Mesenchymal stem cell (in vitro differentiated cells and primary cell): ENCODE measurements around the gene UROD.

ENCODE experiments used
- DNase-seq: peaks from one replicate; pipeline ENCODE4 v3.0.0-alpha.2; 2013
- H2AFZ ChIP-seq: one replicate; pipeline ENCODE4 v1.6.1; 2013; ENCODE audit warnings: low read depth, mild to moderate bottlenecking, control low read depth, inconsistent platforms, low read length, moderate library complexity
- H2AK5ac ChIP-seq: 2 replicates; pipeline ENCODE4 v1.6.1; 2013; ENCODE audit warnings: low read length, moderate library complexity, mild to moderate bottlenecking, inconsistent platforms; ENCODE audit not compliant: severe bottlenecking
- H2BK120ac ChIP-seq: one replicate; pipeline ENCODE4 v1.6.1; 2013; ENCODE audit warnings: low read depth, mild to moderate bottlenecking, inconsistent platforms, low read length, moderate library complexity
- H2BK12ac ChIP-seq, 2 experiments: one replicate each; pipeline ENCODE4 v1.6.1; 2013; ENCODE audit warnings: inconsistent platforms in 2 of 2, low read length in 2 of 2, mild to moderate bottlenecking in 2 of 2, moderate library complexity in 2 of 2, control low read depth in 1 of 2
- H2BK15ac ChIP-seq: one replicate; pipeline ENCODE4 v1.6.1; 2013; ENCODE audit warnings: mild to moderate bottlenecking, low read depth, inconsistent platforms; ENCODE audit not compliant: poor library complexity, severe bottlenecking
- H2BK5ac ChIP-seq: 2 replicates; pipeline ENCODE4 v1.6.1; 2013; ENCODE audit warnings: low read depth, mild to moderate bottlenecking, low read length, control low read depth, inconsistent platforms; ENCODE audit not compliant: poor library complexity, severe bottlenecking
- H3K14ac ChIP-seq, 2 experiments: one replicate each; pipeline ENCODE4 v1.6.1; 2013; ENCODE audit warnings: inconsistent platforms in 2 of 2, low read length in 2 of 2, control low read depth in 1 of 2, mild to moderate bottlenecking in 1 of 2, moderate library complexity in 1 of 2
- H3K18ac ChIP-seq, 2 experiments: one replicate each; pipeline ENCODE4 v1.6.1; 2013; ENCODE audit warnings: inconsistent platforms in 2 of 2, low read length in 2 of 2, control low read depth in 1 of 2, low read depth in 1 of 2, mild to moderate bottlenecking in 1 of 2
- H3K23ac ChIP-seq, 2 experiments: one replicate each; pipeline ENCODE4 v1.6.1; 2013; ENCODE audit warnings: inconsistent platforms in 2 of 2, low read length in 2 of 2, mild to moderate bottlenecking in 2 of 2, moderate library complexity in 2 of 2, control low read depth in 1 of 2
- H3K27ac ChIP-seq: 2 replicates; pipeline ENCODE4 v1.5.1; 2013; ENCODE audit warnings: mild to moderate bottlenecking, moderate library complexity, low read length, control low read depth, inconsistent platforms; ENCODE audit not compliant: poor library complexity, severe bottlenecking
- H3K27me3 ChIP-seq, 2 experiments: 2 replicates each; pipeline versions ENCODE4 v1.6.1 to v1.7.0; 2013; ENCODE audit warnings: low read length in 2 of 2, mild to moderate bottlenecking in 2 of 2, moderate library complexity in 2 of 2, control low read depth in 1 of 2, inconsistent platforms in 1 of 2; ENCODE audit not compliant: control insufficient read depth in 1 of 2, insufficient read depth in 1 of 2
- H3K36me3 ChIP-seq, 2 experiments: 2 replicates each; pipeline versions ENCODE4 v1.6.1 to v1.7.0; 2013; ENCODE audit warnings: low read length in 2 of 2, control low read depth in 1 of 2, inconsistent platforms in 1 of 2, low read depth in 1 of 2, mild to moderate bottlenecking in 1 of 2; ENCODE audit not compliant: insufficient read depth in 2 of 2, control insufficient read depth in 1 of 2
- H3K4ac ChIP-seq, 2 experiments: one replicate each; pipeline ENCODE4 v1.6.1; 2013; ENCODE audit warnings: inconsistent platforms in 2 of 2, low read length in 2 of 2, mild to moderate bottlenecking in 2 of 2, moderate library complexity in 2 of 2, control low read depth in 1 of 2, low read depth in 1 of 2
- H3K4me1 ChIP-seq: 2 replicates; pipeline ENCODE4 v1.6.1; 2013; ENCODE audit warnings: low read depth, low read length, control low read depth; ENCODE audit not compliant: control insufficient read depth, insufficient read depth
- H3K4me2 ChIP-seq: 2 replicates; pipeline ENCODE4 v1.6.1; 2013; ENCODE audit warnings: low read length, mild to moderate bottlenecking, inconsistent platforms; ENCODE audit not compliant: poor library complexity, severe bottlenecking
- H3K4me3 ChIP-seq, 2 experiments: 2 replicates each; pipeline versions ENCODE4 v1.5.1 to v1.7.0; 2013; ENCODE audit warnings: low read length in 2 of 2, mild to moderate bottlenecking in 2 of 2, control low read depth in 1 of 2, low read depth in 1 of 2; ENCODE audit not compliant: insufficient read depth in 1 of 2
- H3K79me1 ChIP-seq: replicated peaks from 2 replicates; pipeline ENCODE4 v1.6.1; 2013; ENCODE audit warnings: mild to moderate bottlenecking, control low read depth, low read length, inconsistent platforms; ENCODE audit not compliant: poor library complexity, severe bottlenecking
- H3K9ac ChIP-seq: 2 replicates; pipeline ENCODE4 v1.7.0; 2013; ENCODE audit warnings: mild to moderate bottlenecking, low read length, moderate library complexity
- H3K9me3 ChIP-seq: 2 replicates; pipeline ENCODE4 v1.7.0; 2013; ENCODE audit warnings: mild to moderate bottlenecking, low read length; ENCODE audit not compliant: control insufficient read depth
- H4K8ac ChIP-seq: one replicate; pipeline ENCODE4 v1.6.1; 2013; ENCODE audit warnings: inconsistent platforms, mild to moderate bottlenecking, low read length, moderate library complexity
- H4K91ac ChIP-seq: one replicate; pipeline ENCODE4 v1.6.1; 2013; ENCODE audit warnings: mild to moderate bottlenecking, low read length, inconsistent platforms
- WGBS: methylation state at CpG from one replicate; pipeline ENCODE4 v1.1.7; 2013; ENCODE audit warnings: mixed read lengths; 5-methylcytosine and 5-hydroxymethylcytosine counted together

The UROD gene

DNA sequence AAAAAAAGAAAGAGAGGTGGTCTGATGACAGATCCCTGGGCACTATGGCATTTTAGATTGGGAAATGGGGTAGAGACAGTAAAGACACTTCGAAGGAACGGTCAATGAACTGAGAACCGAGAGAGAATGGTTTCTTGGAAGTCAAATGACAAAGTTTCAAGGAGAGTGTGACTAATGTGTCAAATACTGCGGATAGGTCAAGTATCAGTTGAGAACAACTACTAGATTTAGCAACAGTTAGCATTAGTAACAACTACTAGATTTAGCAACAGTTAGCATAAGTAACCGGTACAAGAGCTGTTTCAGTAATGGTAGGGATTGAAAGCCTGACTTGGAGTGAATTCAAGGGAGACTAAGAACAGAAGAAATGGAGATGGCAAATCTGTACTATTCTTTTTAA is 35.0 kb downstream of the UROD start:
- H2BK5ac ChIP-seq = no peak overlapping the region
- no peaks in the 10 kb centered on the region for H3K9me3 ChIP-seq
- no peak overlapping the region for H4K8ac ChIP-seq
- H2BK12ac ChIP-seq = no peak overlapping the region
- H4K91ac ChIP-seq = no peak overlapping the region
- H2BK120ac ChIP-seq = no peak overlapping the region
- H3K18ac ChIP-seq = no peak overlapping the region
- H3K9ac ChIP-seq = no peak overlapping the region
- H3K4me3 ChIP-seq = no peak overlapping the region
- H2AK5ac ChIP-seq = no peak overlapping the region
- DNase-seq = no peak
- no peak overlapping the region for H3K4ac ChIP-seq
- no peaks in the 10 kb centered on the region for H3K4me1 ChIP-seq
- no peaks in the 10 kb centered on the region for H3K79me1 ChIP-seq
- H3K4me2 ChIP-seq = no peak overlapping the region
- H3K14ac ChIP-seq = no peak overlapping the region
- H3K23ac ChIP-seq = no peak overlapping the region
- WGBS = 91% methylated on average over 4 of the region's 5 CpGs
- H3K27ac ChIP-seq = no peak overlapping the region
- H3K27me3 ChIP-seq = peaks cover 0 to 5% of the 10 kb centered on the region in 2 experiments
- H2AFZ ChIP-seq = no peak overlapping the region
- no peaks in the 10 kb centered on the region for H3K36me3 ChIP-seq
- H2BK15ac ChIP-seq = no peak overlapping the region

DNA sequence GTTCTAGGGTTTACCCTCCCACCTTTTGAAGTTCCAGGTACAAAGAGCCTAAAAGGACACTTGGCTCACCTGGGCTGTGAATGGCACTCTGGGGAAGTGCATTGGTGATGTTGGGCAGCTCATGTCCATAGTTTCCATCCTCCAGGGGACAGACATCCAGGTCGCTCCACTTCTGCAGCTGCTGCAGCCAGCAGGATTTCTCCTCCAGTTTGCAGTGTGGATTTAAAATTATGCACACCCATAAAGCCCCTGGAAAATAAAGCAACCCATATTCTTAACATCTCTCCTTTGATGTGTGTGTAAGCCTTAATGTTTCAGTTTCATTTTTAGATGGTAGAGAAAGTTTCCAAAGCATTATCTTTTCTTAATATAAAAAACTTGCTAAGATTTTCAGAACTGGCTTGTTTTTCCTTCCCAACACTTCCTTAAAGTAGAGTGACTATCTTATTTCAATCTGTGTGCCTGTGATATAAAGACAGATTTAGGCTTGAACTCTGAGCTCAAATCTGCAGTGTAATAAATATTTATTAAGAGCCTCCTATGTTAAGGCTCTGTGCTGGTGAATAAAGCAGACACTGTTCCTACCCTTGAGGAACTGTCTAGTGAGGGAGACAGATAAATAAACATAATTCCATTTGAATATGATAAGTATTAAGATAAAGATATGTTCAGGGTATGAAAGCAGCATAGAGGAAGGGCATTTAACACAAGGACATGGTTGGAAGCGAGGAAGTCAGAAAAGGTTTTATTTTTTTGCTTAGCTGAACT is 39.1 kb downstream of the UROD start:
- H3K4ac ChIP-seq = no peak overlapping the region
- H2BK15ac ChIP-seq = no peak overlapping the region
- H3K14ac ChIP-seq = no peak overlapping the region
- H2BK12ac ChIP-seq = no peak overlapping the region
- DNase-seq = no peak
- no peak overlapping the region for H3K4me2 ChIP-seq
- no peak overlapping the region for H2BK120ac ChIP-seq
- H3K9ac ChIP-seq = no peak overlapping the region
- H3K36me3 ChIP-seq = no peaks in the 10 kb centered on the region
- peaks cover 0 to 10% of the 10 kb centered on the region in 2 experiments for H3K27me3 ChIP-seq
- H3K4me3 ChIP-seq = no peak overlapping the region
- H3K79me1 ChIP-seq = no peaks in the 10 kb centered on the region
- no peak overlapping the region for H4K91ac ChIP-seq
- no peak overlapping the region for H2AFZ ChIP-seq
- no peaks in the 10 kb centered on the region for H3K4me1 ChIP-seq
- H3K9me3 ChIP-seq = no peaks in the 10 kb centered on the region
- no peak overlapping the region for H2AK5ac ChIP-seq
- H3K18ac ChIP-seq = no peak overlapping the region
- H2BK5ac ChIP-seq = no peak overlapping the region
- no peak overlapping the region for H3K23ac ChIP-seq
- 100% methylated on average over 1 of the region's 2 CpGs for whole genome bisulfite sequencing
- H4K8ac ChIP-seq = no peak overlapping the region
- no peak overlapping the region for H3K27ac ChIP-seq

DNA sequence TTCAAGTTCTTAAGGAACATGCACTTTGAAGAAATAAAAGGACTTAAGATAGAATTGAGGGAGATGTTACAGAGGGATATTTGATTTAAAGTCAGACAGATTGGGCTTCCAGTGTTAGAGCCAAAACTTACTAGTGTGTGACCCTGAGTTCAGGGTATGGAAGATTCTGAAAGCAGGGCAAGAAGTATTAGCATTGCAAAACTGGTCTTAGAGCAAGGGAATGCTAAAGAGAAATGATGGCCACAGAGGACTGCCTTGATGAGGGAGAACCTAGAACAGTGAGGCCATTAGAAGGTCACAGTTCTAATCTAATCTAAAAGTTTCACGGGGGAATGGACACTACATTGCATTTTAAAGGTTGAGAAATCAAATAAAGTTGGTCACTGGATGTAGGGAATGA is 45.5 kb downstream of the UROD start:
- DNase-seq = no peak
- Histone ChIP-seq H2AK5ac (no peak overlapping the region), H3K4me2 (no peak overlapping the region), H3K27me3 (peaks cover 0 to 26% of the 10 kb centered on the region in 2 experiments), H3K9ac (no peak overlapping the region), H2BK15ac (no peak overlapping the region), H3K23ac (no peak overlapping the region), H2AFZ (no peak overlapping the region), H2BK12ac (no peak overlapping the region), H4K8ac (no peak overlapping the region), H3K4me1 (no peaks in the 10 kb centered on the region), H3K9me3 (no peaks in the 10 kb centered on the region), H2BK5ac (no peak overlapping the region), H3K36me3 (no peaks in the 10 kb centered on the region), H3K14ac (no peak overlapping the region), H3K4ac (no peak overlapping the region), H3K4me3 (no peak overlapping the region), H3K27ac (no peak overlapping the region), H4K91ac (no peak overlapping the region), H2BK120ac (no peak overlapping the region), H3K18ac (no peak overlapping the region), H3K79me1 (no peaks in the 10 kb centered on the region)
- WGBS = 72% methylated on average over 1 of the region's 1 CpG

DNA sequence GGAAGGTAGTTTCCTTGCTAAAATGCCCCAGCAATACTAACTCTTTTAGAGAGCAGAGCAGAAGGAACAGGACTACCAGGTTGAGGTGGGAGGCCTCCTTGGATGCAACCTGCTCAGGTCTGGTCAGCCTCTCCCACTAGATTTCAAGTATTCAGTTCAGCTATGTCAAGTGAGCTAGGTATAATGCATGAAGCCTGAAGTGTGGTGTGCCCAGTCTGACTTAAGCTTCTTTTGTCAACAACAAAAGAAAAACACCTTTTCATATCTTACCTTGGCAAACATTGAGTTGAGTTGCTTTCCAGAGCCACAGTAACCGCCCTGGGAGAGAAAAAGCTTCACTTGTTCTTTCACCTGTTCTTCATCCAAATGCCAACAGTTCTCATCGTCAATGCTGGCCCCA is 47.8 kb downstream of the UROD start:
- Histone ChIP-seq H3K14ac (no peak overlapping the region), H2BK12ac (no peak overlapping the region), H3K9me3 (no peaks in the 10 kb centered on the region), H3K27me3 (peaks cover 0 to 26% of the 10 kb centered on the region in 2 experiments), H3K18ac (no peak overlapping the region), H3K23ac (no peak overlapping the region), H4K8ac (no peak overlapping the region), H3K36me3 (no peaks in the 10 kb centered on the region), H3K79me1 (no peaks in the 10 kb centered on the region), H2BK120ac (no peak overlapping the region), H3K4me3 (no peak overlapping the region), H3K9ac (no peak overlapping the region), H3K4ac (no peak overlapping the region), H2BK15ac (no peak overlapping the region), H2AFZ (no peak overlapping the region), H2BK5ac (no peak overlapping the region), H2AK5ac (no peak overlapping the region), H3K4me2 (no peak overlapping the region), H3K27ac (no peak overlapping the region), H4K91ac (no peak overlapping the region), H3K4me1 (no peaks in the 10 kb centered on the region)
- DNase-seq = no peak
- 79% methylated on average over 2 of the region's 2 CpGs for WGBS
